Right cardiac atrium (tissue), 5 donors: ENCODE measurements around the gene REPS2. TPM values are rescaled to one million over a fixed set of nuclear protein-coding genes. Genes with fewer than 3 reads are reported as not detected.

Experiments
- ATAC-seq, 2 donors: fragments of 200-7000 bp; cut with Tn5 transposase; one replicate each; pipeline versions ENCODE4 v1.8.0 to v1.9.1; 2020; ENCODE audit warnings: moderate library complexity in 2 of 2, mild to moderate bottlenecking in 1 of 2
- DNase-seq, 3 donors: peaks; one replicate each; pipeline ENCODE4 v3.0.0-alpha.2; 2020
- H3K27ac ChIP-seq: one replicate; pipeline ENCODE4 v1.5.1; 2013; ENCODE audit warnings: mild to moderate bottlenecking, low read length, control low read depth, moderate library complexity
- H3K27me3 ChIP-seq: one replicate; pipeline ENCODE4 v1.6.1; 2013; ENCODE audit not compliant: control insufficient read depth, insufficient read depth
- H3K4me1 ChIP-seq: one replicate; pipeline ENCODE4 v1.6.1; 2013; ENCODE audit warnings: low read length; ENCODE audit not compliant: control insufficient read depth, insufficient read depth
- H3K4me3 ChIP-seq: one replicate; pipeline ENCODE4 v1.5.1; 2013; ENCODE audit warnings: low read length, control low read depth
- H3K9me3 ChIP-seq: one replicate; pipeline ENCODE4 v1.6.1; 2013; ENCODE audit warnings: low read length; ENCODE audit not compliant: control insufficient read depth
- WGBS: extraction: QIAGEN DNeasy Blood & Tissue Kit; methylation state at CpG from one replicate; pipeline ENCODE4 v1.1.7; 2013; 5-methylcytosine and 5-hydroxymethylcytosine counted together
- intact Hi-C, 4 donors: fragments of 100-400 bp; cut with DNase I; formaldehyde crosslinking; loops; one replicate each; pipeline versions ENCODE4 v1.11.0 to v1.14.0; 2022 to 2023
- polyA plus RNA-seq: library from polyadenylated mRNA; stranded (reverse); fragments of 200-250 nt; gene quantifications from one replicate; pipeline ENCODE4 v1.2.3, GENCODE V29; 2013
- total RNA-seq, 4 donors: library from RNA; stranded (reverse); fragmentation: NEBNext Ultra II Directional; extraction: Animal tissue kit (Norgen Biotek cat#: 25700); gene quantifications; one replicate each; pipeline ENCODE4 v1.2.1, GENCODE V29; 2021
- donor health status: healthy with polysubstance abuse.
- donor health status: DM: no; HTN: yes; CAD: no.
- donor health status: DM: no; HTN: no; CAD: no.
- donor health status: DM: no; HTN: yes; CAD: no; lungs with severe emphysema.
- donor health status: DM: yes; HTN: yes; CAD: no.

The REPS2 gene
- total and polyA plus RNA-seq, 5 donors, result 3.4 to 10.4 (median 8.9) TPM

- no peaks in the 10 kb centered on the region for H3K27me3 ChIP-seq
- H3K4me3 ChIP-seq, result no peak overlapping the region
- H3K9me3 ChIP-seq, result no peaks in the 10 kb centered on the region
- H3K27ac ChIP-seq, result no peak overlapping the region
- DNase-seq (no peak), ATAC-seq (no peak)
- intact Hi-C loops, result no loop called here
- H3K4me1 ChIP-seq, result no peaks in the 10 kb centered on the region
Observed at GRCh38 chrX:16981980-16982379, 35.5 kb downstream of the REPS2 start.

GRCh38 chrX:16983051-16983450, 36.6 kb downstream of the REPS2 start:
- no peaks in the 10 kb centered on the region for H3K27me3 ChIP-seq
- H3K4me3 ChIP-seq, result no peak overlapping the region
- H3K27ac ChIP-seq, result no peak overlapping the region
- ATAC-seq (no peak), DNase-seq (no peak)
- intact Hi-C loops, result no loop called here
- no peaks in the 10 kb centered on the region for H3K9me3 ChIP-seq
- H3K4me1 ChIP-seq, result no peaks in the 10 kb centered on the region
- WGBS, result 91% methylated on average over 1 of the region's 1 CpG

- Histone ChIP-seq H3K27ac (no peak overlapping the region), H3K27me3 (no peaks in the 10 kb centered on the region), H3K4me3 (no peak overlapping the region), H3K9me3 (no peaks in the 10 kb centered on the region), H3K4me1 (no peaks in the 10 kb centered on the region)
- intact Hi-C loops, result no loop called here
- no peak for ATAC-seq
- DNase-seq, result no peak
- 62% methylated on average over 3 of the region's 3 CpGs for WGBS
Observed at GRCh38 chrX:16985286-16985685, 38.8 kb downstream of the REPS2 start.

GRCh38 chrX:16986169-16986568, 39.7 kb downstream of the REPS2 start:
- no peak overlapping the region for H3K4me3 ChIP-seq
- H3K9me3 ChIP-seq, result no peaks in the 10 kb centered on the region
- H3K4me1 ChIP-seq, result no peaks in the 10 kb centered on the region
- H3K27me3 ChIP-seq, result no peaks in the 10 kb centered on the region
- DNase-seq (no peak), ATAC-seq (no peak)
- no peak overlapping the region for H3K27ac ChIP-seq
- intact Hi-C loops, result no loop called here
- WGBS, result 69% methylated on average over 2 of the region's 2 CpGs

- ATAC-seq (no peak), DNase-seq (no peak)
- no peaks in the 10 kb centered on the region for H3K27me3 ChIP-seq
- H3K9me3 ChIP-seq, result no peaks in the 10 kb centered on the region
- no peak overlapping the region for H3K27ac ChIP-seq
- intact Hi-C loops, result no loop called here
- H3K4me1 ChIP-seq, result no peaks in the 10 kb centered on the region
- H3K4me3 ChIP-seq, result no peak overlapping the region
Observed at GRCh38 chrX:16989750-16990149, 43.3 kb downstream of the REPS2 start.

GRCh38 chrX:16990839-16991238, 44.4 kb downstream of the REPS2 start:
- DNase-seq (no peak), ATAC-seq (no peak)
- WGBS, result 79% methylated on average over 2 of the region's 2 CpGs
- no peak overlapping the region for H3K4me3 ChIP-seq
- H3K9me3 ChIP-seq, result no peaks in the 10 kb centered on the region
- no peaks in the 10 kb centered on the region for H3K27me3 ChIP-seq
- H3K27ac ChIP-seq, result no peak overlapping the region
- intact Hi-C loops, result no loop called here
- H3K4me1 ChIP-seq, result no peaks in the 10 kb centered on the region

- Histone ChIP-seq H3K4me1 (no peaks in the 10 kb centered on the region), H3K4me3 (no peak overlapping the region), H3K9me3 (no peaks in the 10 kb centered on the region), H3K27me3 (no peaks in the 10 kb centered on the region), H3K27ac (no peak overlapping the region)
- 94% methylated on average over 3 of the region's 3 CpGs for WGBS
- intact Hi-C loops, result no loop called here
- no peak for DNase-seq
- ATAC-seq, result no peak
Observed at GRCh38 chrX:16992445-16992844, 46.0 kb downstream of the REPS2 start.

GRCh38 chrX:16992951-16993350, 46.5 kb downstream of the REPS2 start:
- intact Hi-C loops, result no loop called here
- no peak for DNase-seq

GRCh38 chrX:16993791-16994318, 47.4 kb downstream of the REPS2 start:
- DNase-seq (no peak), ATAC-seq (no peak)
- Histone ChIP-seq H3K4me3 (no peak overlapping the region), H3K9me3 (no peaks in the 10 kb centered on the region), H3K27me3 (no peaks in the 10 kb centered on the region), H3K27ac (no peak overlapping the region), H3K4me1 (no peaks in the 10 kb centered on the region)
- intact Hi-C loops, result no loop called here
- WGBS, result 92% methylated on average over 4 of the region's 4 CpGs

More at GRCh38 chrX:16992951-16993350, 46.5 kb downstream of the REPS2 start:
- Histone ChIP-seq H3K4me3 (no peak overlapping the region), H3K27me3 (no peaks in the 10 kb centered on the region), H3K9me3 (no peaks in the 10 kb centered on the region), H3K27ac (no peak overlapping the region), H3K4me1 (no peaks in the 10 kb centered on the region)
- WGBS, result 79% methylated on average over 2 of the region's 2 CpGs
- ATAC-seq, result no peak

GRCh38 chrX:16994736-16995135, 48.3 kb downstream of the REPS2 start:
- no peak overlapping the region for H3K4me3 ChIP-seq
- no peaks in the 10 kb centered on the region for H3K27me3 ChIP-seq
- ATAC-seq (no peak), DNase-seq (no peak)
- H3K9me3 ChIP-seq, result no peaks in the 10 kb centered on the region
- no peaks in the 10 kb centered on the region for H3K4me1 ChIP-seq
- H3K27ac ChIP-seq, result no peak overlapping the region
- intact Hi-C loops, result no loop called here
- 69% methylated on average over 2 of the region's 2 CpGs for WGBS

- no peaks in the 10 kb centered on the region for H3K4me1 ChIP-seq
- H3K9me3 ChIP-seq, result no peaks in the 10 kb centered on the region
- no peak for ATAC-seq
- intact Hi-C loops, result no loop called here
- H3K4me3 ChIP-seq, result no peak overlapping the region
- 76% methylated on average over 2 of the region's 2 CpGs for WGBS
- DNase-seq, result no peak
- no peaks in the 10 kb centered on the region for H3K27me3 ChIP-seq
- H3K27ac ChIP-seq, result no peak overlapping the region
Observed at GRCh38 chrX:16997313-16997712, 50.9 kb downstream of the REPS2 start.

- intact Hi-C loops, result no loop called here
- no peak for DNase-seq
- no peak for ATAC-seq
Observed at GRCh38 chrX:16999275-16999674, 52.8 kb downstream of the REPS2 start.

More at GRCh38 chrX:16999275-16999674, 52.8 kb downstream of the REPS2 start:
- no peaks in the 10 kb centered on the region for H3K9me3 ChIP-seq
- no peak overlapping the region for H3K27ac ChIP-seq
- no peaks in the 10 kb centered on the region for H3K4me1 ChIP-seq
- no peak overlapping the region for H3K4me3 ChIP-seq
- H3K27me3 ChIP-seq, result no peaks in the 10 kb centered on the region
